Mesenchymal stem cell (in vitro differentiated cells and primary cell): ENCODE measurements around the gene NPW.

Experiments
- DNase-seq: peaks from one replicate; pipeline ENCODE4 v3.0.0-alpha.2; 2013
- H2AFZ ChIP-seq: one replicate; pipeline ENCODE4 v1.6.1; 2013; ENCODE audit warnings: low read depth, mild to moderate bottlenecking, control low read depth, inconsistent platforms, low read length, moderate library complexity
- H2AK5ac ChIP-seq: 2 replicates; pipeline ENCODE4 v1.6.1; 2013; ENCODE audit warnings: low read length, moderate library complexity, mild to moderate bottlenecking, inconsistent platforms; ENCODE audit not compliant: severe bottlenecking
- H2BK120ac ChIP-seq: one replicate; pipeline ENCODE4 v1.6.1; 2013; ENCODE audit warnings: low read depth, mild to moderate bottlenecking, inconsistent platforms, low read length, moderate library complexity
- H2BK12ac ChIP-seq, 2 experiments: one replicate each; pipeline ENCODE4 v1.6.1; 2013; ENCODE audit warnings: inconsistent platforms in 2 of 2, low read length in 2 of 2, mild to moderate bottlenecking in 2 of 2, moderate library complexity in 2 of 2, control low read depth in 1 of 2
- H2BK15ac ChIP-seq: one replicate; pipeline ENCODE4 v1.6.1; 2013; ENCODE audit warnings: mild to moderate bottlenecking, low read depth, inconsistent platforms; ENCODE audit not compliant: poor library complexity, severe bottlenecking
- H2BK5ac ChIP-seq: 2 replicates; pipeline ENCODE4 v1.6.1; 2013; ENCODE audit warnings: low read depth, mild to moderate bottlenecking, low read length, control low read depth, inconsistent platforms; ENCODE audit not compliant: poor library complexity, severe bottlenecking
- H3K14ac ChIP-seq, 2 experiments: one replicate each; pipeline ENCODE4 v1.6.1; 2013; ENCODE audit warnings: inconsistent platforms in 2 of 2, low read length in 2 of 2, control low read depth in 1 of 2, mild to moderate bottlenecking in 1 of 2, moderate library complexity in 1 of 2
- H3K18ac ChIP-seq, 2 experiments: one replicate each; pipeline ENCODE4 v1.6.1; 2013; ENCODE audit warnings: inconsistent platforms in 2 of 2, low read length in 2 of 2, control low read depth in 1 of 2, low read depth in 1 of 2, mild to moderate bottlenecking in 1 of 2
- H3K23ac ChIP-seq, 2 experiments: one replicate each; pipeline ENCODE4 v1.6.1; 2013; ENCODE audit warnings: inconsistent platforms in 2 of 2, low read length in 2 of 2, mild to moderate bottlenecking in 2 of 2, moderate library complexity in 2 of 2, control low read depth in 1 of 2
- H3K27ac ChIP-seq: 2 replicates; pipeline ENCODE4 v1.5.1; 2013; ENCODE audit warnings: mild to moderate bottlenecking, moderate library complexity, low read length, control low read depth, inconsistent platforms; ENCODE audit not compliant: poor library complexity, severe bottlenecking
- H3K27me3 ChIP-seq, 2 experiments: 2 replicates each; pipeline versions ENCODE4 v1.6.1 to v1.7.0; 2013; ENCODE audit warnings: low read length in 2 of 2, mild to moderate bottlenecking in 2 of 2, moderate library complexity in 2 of 2, control low read depth in 1 of 2, inconsistent platforms in 1 of 2; ENCODE audit not compliant: control insufficient read depth in 1 of 2, insufficient read depth in 1 of 2
- H3K36me3 ChIP-seq, 2 experiments: 2 replicates each; pipeline versions ENCODE4 v1.6.1 to v1.7.0; 2013; ENCODE audit warnings: low read length in 2 of 2, control low read depth in 1 of 2, inconsistent platforms in 1 of 2, low read depth in 1 of 2, mild to moderate bottlenecking in 1 of 2; ENCODE audit not compliant: insufficient read depth in 2 of 2, control insufficient read depth in 1 of 2
- H3K4ac ChIP-seq, 2 experiments: one replicate each; pipeline ENCODE4 v1.6.1; 2013; ENCODE audit warnings: inconsistent platforms in 2 of 2, low read length in 2 of 2, mild to moderate bottlenecking in 2 of 2, moderate library complexity in 2 of 2, control low read depth in 1 of 2, low read depth in 1 of 2
- H3K4me1 ChIP-seq: 2 replicates; pipeline ENCODE4 v1.6.1; 2013; ENCODE audit warnings: low read depth, low read length, control low read depth; ENCODE audit not compliant: control insufficient read depth, insufficient read depth
- H3K4me2 ChIP-seq: 2 replicates; pipeline ENCODE4 v1.6.1; 2013; ENCODE audit warnings: low read length, mild to moderate bottlenecking, inconsistent platforms; ENCODE audit not compliant: poor library complexity, severe bottlenecking
- H3K4me3 ChIP-seq, 2 experiments: 2 replicates each; pipeline versions ENCODE4 v1.5.1 to v1.7.0; 2013; ENCODE audit warnings: low read length in 2 of 2, mild to moderate bottlenecking in 2 of 2, control low read depth in 1 of 2, low read depth in 1 of 2; ENCODE audit not compliant: insufficient read depth in 1 of 2
- H3K79me1 ChIP-seq: replicated peaks from 2 replicates; pipeline ENCODE4 v1.6.1; 2013; ENCODE audit warnings: mild to moderate bottlenecking, control low read depth, low read length, inconsistent platforms; ENCODE audit not compliant: poor library complexity, severe bottlenecking
- H3K9ac ChIP-seq: 2 replicates; pipeline ENCODE4 v1.7.0; 2013; ENCODE audit warnings: mild to moderate bottlenecking, low read length, moderate library complexity
- H3K9me3 ChIP-seq: 2 replicates; pipeline ENCODE4 v1.7.0; 2013; ENCODE audit warnings: mild to moderate bottlenecking, low read length; ENCODE audit not compliant: control insufficient read depth
- H4K8ac ChIP-seq: one replicate; pipeline ENCODE4 v1.6.1; 2013; ENCODE audit warnings: inconsistent platforms, mild to moderate bottlenecking, low read length, moderate library complexity
- H4K91ac ChIP-seq: one replicate; pipeline ENCODE4 v1.6.1; 2013; ENCODE audit warnings: mild to moderate bottlenecking, low read length, inconsistent platforms
- WGBS: methylation state at CpG from one replicate; pipeline ENCODE4 v1.1.7; 2013; ENCODE audit warnings: mixed read lengths; 5-methylcytosine and 5-hydroxymethylcytosine counted together

The NPW gene

DNA sequence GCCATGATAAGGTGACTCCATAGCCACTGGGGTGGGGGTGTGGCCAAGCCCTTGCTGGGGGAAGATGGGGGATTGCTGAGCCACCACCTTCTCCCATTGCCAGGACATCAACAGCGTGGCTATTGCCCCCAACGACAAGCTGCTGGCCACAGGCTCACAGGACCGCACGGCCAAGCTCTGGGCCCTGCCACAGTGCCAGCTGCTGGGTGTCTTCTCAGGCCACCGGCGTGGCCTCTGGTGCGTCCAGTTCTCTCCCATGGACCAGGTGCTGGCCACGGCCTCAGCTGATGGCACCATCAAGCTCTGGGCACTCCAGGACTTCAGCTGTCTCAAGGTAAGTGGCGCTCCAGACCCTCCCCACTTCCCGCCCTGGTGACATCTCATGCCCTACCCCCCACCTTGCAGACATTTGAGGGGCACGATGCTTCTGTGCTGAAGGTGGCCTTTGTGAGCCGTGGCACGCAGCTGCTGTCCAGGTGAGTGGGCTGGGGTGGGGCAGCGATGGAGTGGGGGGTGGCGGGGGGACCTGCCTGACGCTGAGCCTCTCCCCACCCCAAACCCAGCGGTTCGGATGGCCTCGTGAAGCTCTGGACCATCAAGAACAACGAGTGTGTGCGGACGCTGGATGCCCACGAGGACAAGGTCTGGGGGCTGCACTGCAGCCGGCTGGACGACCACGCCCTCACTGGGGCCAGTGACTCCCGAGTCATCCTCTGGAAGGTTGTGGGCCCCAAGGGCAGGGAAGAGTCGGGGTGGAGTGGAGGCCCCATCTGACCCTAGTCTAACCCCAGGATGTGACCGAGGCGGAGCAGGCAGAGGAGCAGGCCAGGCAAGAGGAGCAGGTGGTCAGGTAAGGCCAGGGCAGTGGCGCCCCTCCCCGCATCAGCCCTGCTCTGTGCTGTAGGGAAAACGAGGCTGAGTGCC, 42.4 kb upstream of the NPW start:
- Histone ChIP-seq H3K36me3 (peaks cover 45 to 67% of the 10 kb centered on the region in 2 experiments), H2BK120ac (no peak overlapping the region), H4K8ac (no peak overlapping the region), H3K18ac (no peak overlapping the region), H2BK15ac (no peak overlapping the region), H4K91ac (no peak overlapping the region), H3K9me3 (no peaks in the 10 kb centered on the region), H3K4ac (no peak overlapping the region), H3K27me3 (peaks cover 27 to 31% of the 10 kb centered on the region in 2 experiments), H3K4me2 (no peak overlapping the region), H3K79me1 (peaks cover 22% of the 10 kb centered on the region), H3K14ac (no peak overlapping the region), H2BK5ac (no peak overlapping the region), H3K4me1 (peaks cover 32% of the 10 kb centered on the region), H3K4me3 (no peak overlapping the region), H2AK5ac (no peak overlapping the region), H2BK12ac (no peak overlapping the region), H3K23ac (no peak overlapping the region), H3K9ac (no peak overlapping the region), H3K27ac (no peak overlapping the region), H2AFZ (no peak overlapping the region)
- WGBS: 95% methylated on average over 33 of the region's 33 CpGs
- no peak for DNase-seq

DNA sequence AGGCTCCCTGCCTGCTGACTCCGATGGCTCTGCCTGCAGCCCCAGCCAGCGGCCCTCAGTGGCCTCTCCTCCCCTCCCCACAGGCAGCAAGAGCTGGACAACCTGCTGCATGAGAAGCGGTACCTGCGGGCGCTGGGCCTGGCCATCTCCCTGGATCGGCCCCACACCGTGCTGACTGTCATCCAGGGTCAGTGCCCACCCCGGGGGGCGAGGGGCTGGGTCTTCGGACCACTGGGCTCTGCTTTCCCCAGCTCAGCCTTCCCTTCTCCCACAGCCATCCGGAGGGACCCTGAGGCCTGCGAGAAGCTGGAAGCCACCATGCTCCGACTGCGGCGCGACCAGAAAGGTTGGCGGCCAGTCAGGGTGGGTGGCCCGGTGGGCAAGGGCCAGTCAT, 41.7 kb upstream of the NPW start:
- peaks cover 32 to 37% of the 10 kb centered on the region in 2 experiments for H3K27me3 ChIP-seq
- H3K4me1 ChIP-seq: peaks cover 28% of the 10 kb centered on the region
- H3K18ac ChIP-seq: no peak overlapping the region
- H2BK12ac ChIP-seq: no peak overlapping the region
- WGBS: over 99% methylated on average over 18 of the region's 18 CpGs
- no peak overlapping the region for H2BK5ac ChIP-seq
- no peak overlapping the region for H3K4ac ChIP-seq
- peaks cover 22% of the 10 kb centered on the region for H3K79me1 ChIP-seq
- no peak overlapping the region for H2BK120ac ChIP-seq
- no peak overlapping the region for H2AK5ac ChIP-seq
- H3K4me2 ChIP-seq: no peak overlapping the region
- H3K9me3 ChIP-seq: no peaks in the 10 kb centered on the region
- H3K36me3 ChIP-seq: peaks cover 45 to 67% of the 10 kb centered on the region in 2 experiments
- H3K27ac ChIP-seq: no peak overlapping the region
- no peak overlapping the region for H3K9ac ChIP-seq
- no peak overlapping the region for H2BK15ac ChIP-seq
- no peak for DNase-seq
- H4K8ac ChIP-seq: no peak overlapping the region
- H3K23ac ChIP-seq: no peak overlapping the region
- no peak overlapping the region for H4K91ac ChIP-seq
- H3K14ac ChIP-seq: no peak overlapping the region
- no peak overlapping the region for H3K4me3 ChIP-seq
- no peak overlapping the region for H2AFZ ChIP-seq

DNA sequence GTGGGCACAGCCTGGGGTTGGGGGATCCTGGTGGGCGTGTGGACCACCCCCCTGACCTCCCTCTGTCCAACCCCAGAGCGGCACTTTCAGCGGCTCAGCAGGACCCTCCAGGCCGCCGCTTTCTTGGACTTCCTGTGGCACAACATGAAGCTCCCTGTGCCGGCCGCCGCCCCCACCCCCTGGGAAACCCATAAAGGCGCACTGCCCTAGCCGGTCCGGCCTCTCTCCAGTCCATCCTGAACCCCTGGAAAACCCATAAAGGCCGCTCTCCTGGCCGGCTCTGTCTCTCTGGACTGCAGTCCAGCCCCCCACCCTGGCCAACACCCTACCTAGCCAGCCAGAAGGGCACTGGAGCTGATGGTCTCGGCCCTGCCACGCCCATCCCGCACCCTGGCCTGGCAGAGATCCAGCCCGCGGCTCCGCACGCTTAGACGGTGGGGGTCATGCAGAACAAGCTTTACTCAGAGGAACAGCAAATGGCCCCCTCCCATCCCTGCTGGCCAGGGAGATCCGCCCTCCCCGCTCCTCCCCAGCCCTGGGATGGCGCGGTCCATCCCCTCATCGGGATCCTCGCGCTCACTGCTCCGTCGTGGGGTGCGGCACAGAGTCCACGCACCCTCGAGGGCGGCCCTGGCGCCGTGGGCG, 41.0 kb upstream of the NPW start:
- no peak overlapping the region for H3K18ac ChIP-seq
- no peak overlapping the region for H2BK120ac ChIP-seq
- H2BK5ac ChIP-seq: no peak overlapping the region
- H2AK5ac ChIP-seq: no peak overlapping the region
- H4K8ac ChIP-seq: no peak overlapping the region
- H3K9ac ChIP-seq: no peak overlapping the region
- H4K91ac ChIP-seq: no peak overlapping the region
- H3K27ac ChIP-seq: no peak overlapping the region
- no peak for DNase-seq
- no peak overlapping the region for H3K23ac ChIP-seq
- no peak overlapping the region for H3K4ac ChIP-seq
- H3K36me3 ChIP-seq: peaks cover 45 to 67% of the 10 kb centered on the region in 2 experiments
- H2AFZ ChIP-seq: no peak overlapping the region
- peaks cover 29% of the 10 kb centered on the region for H3K4me1 ChIP-seq
- 78% methylated on average over 37 of the region's 37 CpGs for WGBS
- H3K14ac ChIP-seq: no peak overlapping the region
- H3K79me1 ChIP-seq: peaks cover 20% of the 10 kb centered on the region
- peaks cover 35 to 41% of the 10 kb centered on the region in 2 experiments for H3K27me3 ChIP-seq
- H3K4me3 ChIP-seq: no peak overlapping the region
- no peak overlapping the region for H2BK12ac ChIP-seq
- no peak overlapping the region for H2BK15ac ChIP-seq
- no peaks in the 10 kb centered on the region for H3K9me3 ChIP-seq
- H3K4me2 ChIP-seq: no peak overlapping the region
